IMR-90 (cell line): Measurements from ENCODE around the gene IL12A. TPM values are rescaled to one million over a fixed set of nuclear protein-coding genes. Genes with fewer than 3 reads are reported as not detected.
A peak's percentile ranks its signal among the peaks of the same experiment; 100 is the strongest.

Experiments
- ATAC-seq: fragments of 200-7000 bp; cut with Tn5 transposase; 2 replicates; pipeline ENCODE4 v1.9.1; 2020; ENCODE audit warnings: low read depth, mild to moderate bottlenecking, moderate library complexity
- BruUV-seq: library from RNA; stranded (reverse); fragments of 400-500 nt; replicated peaks from 2 replicates; lab custom pipeline; 2021; lab: Mats Ljungman, UMichigan
- CTCF ChIA-PET: fragments of 300-600 bp; formaldehyde crosslinking; extraction: SDS; loops from one replicate; lab custom pipeline; 2021; ENCODE audit warnings: antibody characterized with exemption; lab: Yijun Ruan, JAX
- POLR2A ChIA-PET: fragments of 300-600 bp; sonication (Branson Sonifier 250); formaldehyde crosslinking; loops from one replicate; lab custom pipeline; 2022; ENCODE audit warnings: antibody characterized with exemption; ENCODE audit not compliant: unreplicated experiment; lab: Charles Lee
- DNase-seq: peaks from one replicate; pipeline ENCODE4 v3.0.0; 2013
- H2AFZ ChIP-seq: replicated peaks from 2 replicates; pipeline ENCODE3; 2013; ENCODE audit warnings: low read length, mild to moderate bottlenecking; ENCODE audit not compliant: poor library complexity
- H2AK5ac ChIP-seq: 2 replicates; pipeline ENCODE4 v1.6.1; 2013; ENCODE audit warnings: low read depth, low read length, inconsistent platforms
- H2AK9ac ChIP-seq: replicated peaks from 2 replicates; pipeline ENCODE3; 2013; ENCODE audit warnings: mild to moderate bottlenecking, low read depth, low read length, moderate library complexity; ENCODE audit not compliant: poor library complexity
- H2BK120ac ChIP-seq: 2 replicates; pipeline ENCODE4 v1.6.1; 2013; ENCODE audit warnings: low read depth, low read length, inconsistent platforms
- H2BK15ac ChIP-seq: 3 replicates; pipeline ENCODE4 v1.6.1; 2013; ENCODE audit warnings: low read depth, low read length, inconsistent platforms
- H2BK20ac ChIP-seq: 2 replicates; pipeline ENCODE4 v1.6.1; 2013; ENCODE audit warnings: low read depth, mild to moderate bottlenecking, inconsistent platforms, low read length, moderate library complexity
- H2BK5ac ChIP-seq: 2 replicates; pipeline ENCODE4 v1.6.1; 2013; ENCODE audit warnings: mild to moderate bottlenecking, low read depth, low read length, inconsistent platforms; ENCODE audit not compliant: poor library complexity, severe bottlenecking
- H3K14ac ChIP-seq: replicated peaks from 2 replicates; pipeline ENCODE4 v1.6.1; 2013; ENCODE audit warnings: low read depth, low read length, inconsistent platforms
- H3K18ac ChIP-seq: 2 replicates; pipeline ENCODE4 v1.6.1; 2013; ENCODE audit warnings: low read depth, low read length, control low read depth
- H3K23ac ChIP-seq: 2 replicates; pipeline ENCODE4 v1.6.1; 2013; ENCODE audit warnings: low read depth, low read length, inconsistent platforms
- H3K27ac ChIP-seq: 2 replicates; pipeline ENCODE4 v1.5.1; 2013; ENCODE audit warnings: mild to moderate bottlenecking, control low read depth, low read length; ENCODE audit not compliant: insufficient read depth
- H3K27me3 ChIP-seq: 2 replicates; pipeline ENCODE4 v1.6.1; 2013; ENCODE audit warnings: low read length; ENCODE audit not compliant: control insufficient read depth, insufficient read depth
- H3K36me3 ChIP-seq: 2 replicates; pipeline ENCODE4 v1.6.1; 2013; ENCODE audit warnings: low read length, mixed read lengths; ENCODE audit not compliant: control insufficient read depth, insufficient read depth
- H3K4ac ChIP-seq: 2 replicates; pipeline ENCODE4 v1.6.1; 2013; ENCODE audit warnings: low read depth, low read length, inconsistent platforms
- H3K4me1 ChIP-seq: 2 replicates; pipeline ENCODE4 v1.6.1; 2013; ENCODE audit warnings: low read length, mixed read lengths; ENCODE audit not compliant: control insufficient read depth, insufficient read depth
- H3K4me2 ChIP-seq: 2 replicates; pipeline ENCODE4 v1.6.1; 2013; ENCODE audit warnings: low read depth, mild to moderate bottlenecking, control low read depth, low read length, moderate library complexity
- H3K4me3 ChIP-seq: 2 replicates; pipeline ENCODE4 v1.5.1; 2013; ENCODE audit warnings: low read depth, mild to moderate bottlenecking, control low read depth, low read length, moderate library complexity; ENCODE audit not compliant: insufficient read depth
- H3K56ac ChIP-seq: 2 replicates; pipeline ENCODE4 v1.6.1; 2013; ENCODE audit warnings: low read length, inconsistent platforms; ENCODE audit not compliant: insufficient read depth; ENCODE audit errors: extremely low read depth
- H3K79me1 ChIP-seq, 2 experiments: 2 replicates each; pipeline ENCODE4 v1.6.1; 2013; ENCODE audit warnings: low read length in 2 of 2, inconsistent platforms in 1 of 2, low read depth in 1 of 2
- H3K9ac ChIP-seq: 2 replicates; pipeline ENCODE4 v1.6.1; 2013; ENCODE audit warnings: low read depth, low read length, control low read depth
- H3K9me1 ChIP-seq: 2 replicates; pipeline ENCODE4 v1.6.1; 2013; ENCODE audit warnings: low read length, inconsistent platforms; ENCODE audit not compliant: insufficient read depth
- H3K9me3 ChIP-seq: 2 replicates; pipeline ENCODE4 v1.6.1; 2013; ENCODE audit warnings: low read length; ENCODE audit not compliant: control insufficient read depth, insufficient read depth
- H4K20me1 ChIP-seq: 2 replicates; pipeline ENCODE4 v1.6.1; 2013; ENCODE audit warnings: low read length, inconsistent platforms; ENCODE audit not compliant: insufficient read depth
- H4K5ac ChIP-seq: 2 replicates; pipeline ENCODE4 v1.6.1; 2013; ENCODE audit warnings: mild to moderate bottlenecking, low read depth, low read length, control low read depth
- H4K8ac ChIP-seq, 2 experiments: 2 replicates each; pipeline ENCODE4 v1.6.1; 2013; ENCODE audit warnings: low read depth in 2 of 2, low read length in 2 of 2, control low read depth in 1 of 2, inconsistent platforms in 1 of 2
- H4K91ac ChIP-seq: 2 replicates; pipeline ENCODE4 v1.6.1; 2013; ENCODE audit warnings: low read depth, low read length, inconsistent platforms; ENCODE audit not compliant: insufficient read depth
- FOS ChIP-seq: fragments of 150-350 bp; IDR thresholded peaks from 2 replicates; pipeline ENCODE4 v1.6.1; 2016; ENCODE audit warnings: low read depth, low read length
- MXI1 ChIP-seq: IDR thresholded peaks from 2 replicates; pipeline ENCODE4 v1.6.1; 2012; ENCODE audit warnings: low read depth, mild to moderate bottlenecking, low read length, moderate library complexity, borderline replicate concordance
- WGBS, 2 experiments: methylation state at CpG; one replicate each; pipeline versions ENCODE4 v1.1.5 to v1.1.7; 2013; ENCODE audit warnings: missing lambda C conversion rate in 2 of 2; ENCODE audit not compliant: insufficient read length in 1 of 2; ENCODE audit errors: extremely low coverage in 2 of 2; 5-methylcytosine and 5-hydroxymethylcytosine counted together
- dilution Hi-C: fragments of 300-500 bp; cut with HindIII; formaldehyde crosslinking; loops from one replicate; pipeline ENCODE4 v1.14.3; 2018; ENCODE audit warnings: low sequenced_read_pairs; ENCODE audit not compliant: unreplicated experiment
- in situ Hi-C: fragments of 300-500 bp; cut with MboI; formaldehyde crosslinking; loops from 3 replicates; pipeline ENCODE4 v1.14.3; 2019; ENCODE audit warnings: low sequenced_read_pairs, inconsistent platforms, mixed read lengths
- intact Hi-C: fragments of 100-400 bp; cut with micrococcal nuclease; formaldehyde crosslinking; loops from 2 replicates; pipeline ENCODE4 v1.10.0; 2022
- polyA plus RNA-seq, 3 experiments: library from polyadenylated mRNA; depleted of rRNA; stranded (reverse); fragments of >200 nt; gene quantifications; 2 replicates each; pipeline ENCODE4 v1.2.3, GENCODE V29; 2012; ENCODE audit warnings: low replicate concordance in 1 of 3
- total RNA-seq: library from RNA; depleted of rRNA; stranded (reverse); fragments of >200 nt; gene quantifications from 2 replicates; pipeline ENCODE4 v1.2.3, GENCODE V29; 2012

Gene IL12A
- total and polyA plus RNA-seq, 2 of the 4 experiments (the other 2 are of a cell fraction) = 0.90 to 2.9 TPM

GRCh38 chr3:160016972-160017371, 28.3 kb downstream of the IL12A start:
- dilution Hi-C loops (no loop called here), in situ Hi-C loops (loop anchor here (25.0 kb wide), 1 partner anchor 755 kb away; no protein-coding TSS in a partner anchor), intact Hi-C loops (no loop called here)
- no peaks in the 10 kb centered on the region for H3K9me1 ChIP-seq
- no peak overlapping the region for H3K14ac ChIP-seq
- H3K36me3 ChIP-seq = no peaks in the 10 kb centered on the region
- no peak overlapping the region for H3K18ac ChIP-seq
- no peak overlapping the region for H3K4me2 ChIP-seq
- no peaks in the 10 kb centered on the region for H3K9me3 ChIP-seq
- DNase-seq (peak; percentile 79), ATAC-seq (peak; percentile 59; the same call in 1 of the 2 replicates)
- H3K79me1 ChIP-seq = no peaks in the 10 kb centered on the region
- H2AK5ac ChIP-seq = no peak overlapping the region
- no peak overlapping the region for H2BK15ac ChIP-seq
- H3K9ac ChIP-seq = no peak overlapping the region
- no peak overlapping the region for H3K27ac ChIP-seq
- no peaks in the 10 kb centered on the region for H3K27me3 ChIP-seq
- H4K5ac ChIP-seq = no peak overlapping the region
- H2AFZ ChIP-seq = no peak overlapping the region
- H3K23ac ChIP-seq = no peak overlapping the region
- H2AK9ac ChIP-seq = no peak overlapping the region
- 100% methylated on average over 1 of the region's 1 CpG; no CpG with 5 or more reads in 1 of the 2 experiments for WGBS, 2 experiments
- H3K4me1 ChIP-seq = no peaks in the 10 kb centered on the region
- H4K91ac ChIP-seq = no peak overlapping the region
- H4K20me1 ChIP-seq = no peaks in the 10 kb centered on the region
- H4K8ac ChIP-seq = no peak overlapping the region
- H3K4ac ChIP-seq = no peak overlapping the region
- TF ChIP-seq FOS (0 out of 2 replicates have a peak, but pooled peaks have one; percentile 33), MXI1 (no peak)
- no peak overlapping the region for H2BK120ac ChIP-seq
- H3K56ac ChIP-seq = no peak overlapping the region
- CTCF ChIA-PET = no interaction called here
- H2BK5ac ChIP-seq = no peak overlapping the region
- POLR2A ChIA-PET = no interaction called here
- BruUV-seq = no TSS peak
- H2BK20ac ChIP-seq = no peak overlapping the region
- H3K4me3 ChIP-seq = no peak overlapping the region
